Right atrium auricular region (tissue), 2 donors: Measurements from ENCODE around the gene FOXP1. TPM values are rescaled to one million over a fixed set of nuclear protein-coding genes. Genes with fewer than 3 reads are reported as not detected.

Source experiments
- DNase-seq: peaks from one replicate; pipeline ENCODE4 v3.0.0-alpha.2; 2019; ENCODE audit warnings: low spot score
- H3K27ac ChIP-seq, 2 donors: fragments of 200-600 bp; sonication (generic); 1 replicate in 1 of 2; 2 replicates in 1 of 2; pipeline ENCODE4 v1.5.1; 2016 to 2019
- H3K27me3 ChIP-seq, 2 donors: fragments of 200-600 bp; sonication (generic); one replicate each; pipeline versions ENCODE4 v1.5.1 to v1.6.0; 2017 to 2019
- H3K36me3 ChIP-seq: fragments of 200-600 bp; sonication (generic); one replicate; pipeline ENCODE4 v1.5.1; 2016
- H3K4me1 ChIP-seq, 2 donors: fragments of 200-600 bp; sonication (generic); one replicate each; pipeline versions ENCODE4 v1.5.1 to v1.6.0; 2017 to 2019
- H3K4me3 ChIP-seq, 2 donors: fragments of 200-600 bp; sonication (generic); 1 replicate in 1 of 2; 2 replicates in 1 of 2; pipeline ENCODE4 v1.5.1; 2017 to 2019; ENCODE audit warnings: mild to moderate bottlenecking in 1 of 2, moderate library complexity in 1 of 2
- H3K9me3 ChIP-seq, 2 donors: fragments of 200-600 bp; sonication (generic); one replicate each; pipeline ENCODE4 v1.5.1; 2019
- total RNA-seq, 2 donors: library from RNA; depleted of rRNA; stranded (reverse); fragments of >200 nt; gene quantifications; one replicate each; pipeline ENCODE4 v1.1.0, GENCODE V29; 2016
- TF ChIP-seq, protein P1 (sequence below), 2 donors: fragments of 200-600 bp; sonication (generic); IDR thresholded peaks; one replicate each; pipeline ENCODE4 v1.5.1; 2019; ENCODE audit warnings: antibody characterized with exemption in 2 of 2

Gene FOXP1
- total RNA-seq, 2 donors from 2014 or later, result 39.2 to 59.0 TPM

DNA sequence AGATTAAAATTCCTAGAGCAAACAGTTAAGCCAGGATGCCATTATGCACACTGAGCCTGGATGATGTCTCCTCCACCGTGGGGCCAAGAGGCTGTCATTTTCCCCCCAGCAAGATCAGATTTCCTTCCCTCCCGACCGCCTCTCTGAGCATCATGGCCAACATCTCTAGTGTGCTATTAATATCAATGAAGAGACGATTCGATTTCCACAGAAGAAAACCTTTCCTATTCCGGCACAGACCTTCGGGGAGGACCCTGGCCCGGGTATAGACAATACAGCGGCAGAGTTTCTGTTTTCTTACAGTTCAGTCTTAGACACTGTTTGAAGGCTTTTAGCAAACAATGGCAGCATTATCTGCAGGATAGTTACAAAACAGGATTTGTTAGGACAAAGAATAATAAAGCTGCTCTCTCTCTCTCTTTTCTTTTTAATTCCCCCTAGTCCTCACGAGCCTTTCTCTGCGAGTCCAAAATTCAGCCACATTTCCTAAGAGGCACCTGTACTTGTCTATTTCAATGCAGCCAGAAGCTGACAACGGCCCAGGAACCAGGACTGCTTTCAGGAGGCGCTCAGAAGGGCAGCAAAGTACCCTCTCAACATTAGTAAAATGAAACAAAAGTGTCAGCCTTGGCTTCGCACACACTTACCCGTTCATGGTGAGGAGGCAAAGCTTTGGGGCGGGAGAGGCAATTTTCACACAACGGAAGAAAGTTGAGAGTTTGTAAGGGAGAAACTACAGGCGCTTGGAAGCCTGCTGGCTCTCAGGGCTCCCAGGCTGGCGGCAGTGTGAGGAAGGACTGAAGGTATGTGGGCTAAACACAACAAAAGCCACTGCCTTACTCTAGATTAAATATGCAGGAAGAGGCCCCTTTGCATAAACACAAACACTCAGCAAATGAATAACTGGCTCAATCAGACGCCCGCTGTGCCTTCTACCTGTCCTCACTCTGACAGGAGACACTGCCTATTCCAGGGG lies 278.0 kb downstream of the FOXP1 start:
- no peaks in the 10 kb centered on the region for H3K9me3 ChIP-seq
- H3K4me1 ChIP-seq, result peaks cover 0 to 29% of the 10 kb centered on the region in 2 donors
- peak overlapping the region; percentile 77 to 84 for H3K27ac ChIP-seq
- H3K27me3 ChIP-seq, result no peaks in the 10 kb centered on the region
- TF ChIP-seq, protein P1, sequence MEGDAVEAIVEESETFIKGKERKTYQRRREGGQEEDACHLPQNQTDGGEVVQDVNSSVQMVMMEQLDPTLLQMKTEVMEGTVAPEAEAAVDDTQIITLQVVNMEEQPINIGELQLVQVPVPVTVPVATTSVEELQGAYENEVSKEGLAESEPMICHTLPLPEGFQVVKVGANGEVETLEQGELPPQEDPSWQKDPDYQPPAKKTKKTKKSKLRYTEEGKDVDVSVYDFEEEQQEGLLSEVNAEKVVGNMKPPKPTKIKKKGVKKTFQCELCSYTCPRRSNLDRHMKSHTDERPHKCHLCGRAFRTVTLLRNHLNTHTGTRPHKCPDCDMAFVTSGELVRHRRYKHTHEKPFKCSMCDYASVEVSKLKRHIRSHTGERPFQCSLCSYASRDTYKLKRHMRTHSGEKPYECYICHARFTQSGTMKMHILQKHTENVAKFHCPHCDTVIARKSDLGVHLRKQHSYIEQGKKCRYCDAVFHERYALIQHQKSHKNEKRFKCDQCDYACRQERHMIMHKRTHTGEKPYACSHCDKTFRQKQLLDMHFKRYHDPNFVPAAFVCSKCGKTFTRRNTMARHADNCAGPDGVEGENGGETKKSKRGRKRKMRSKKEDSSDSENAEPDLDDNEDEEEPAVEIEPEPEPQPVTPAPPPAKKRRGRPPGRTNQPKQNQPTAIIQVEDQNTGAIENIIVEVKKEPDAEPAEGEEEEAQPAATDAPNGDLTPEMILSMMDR (IDR thresholded peaks at IDR 0.05), result no peak
- no peaks in the 10 kb centered on the region for H3K36me3 ChIP-seq
- H3K4me3 ChIP-seq, result peak overlapping the region; percentile 24 to 42
- no peak for DNase-seq

- DNase-seq, result no peak
- peaks cover 0 to 23% of the 10 kb centered on the region in 2 donors for H3K4me1 ChIP-seq
These were observed 278.8 kb downstream of the FOXP1 start for GRCh38 chr3:71304684-71305083.

GRCh38 chr3:71304247-71304646 lies 279.3 kb downstream of the FOXP1 start:
- Histone ChIP-seq H3K9me3 (no peaks in the 10 kb centered on the region), H3K4me1 (peaks cover 0 to 23% of the 10 kb centered on the region in 2 donors), H3K4me3 (no peak overlapping the region), H3K36me3 (no peaks in the 10 kb centered on the region), H3K27me3 (no peaks in the 10 kb centered on the region), H3K27ac (peak overlapping the region; percentile 77 to 84)
- TF ChIP-seq, protein P1 (IDR thresholded peaks at IDR 0.05), result no peak
- no peak for DNase-seq

More at GRCh38 chr3:71304684-71305083, 278.8 kb downstream of the FOXP1 start:
- Histone ChIP-seq H3K9me3 (no peaks in the 10 kb centered on the region), H3K27ac (peak overlapping the region; percentile 77 to 84), H3K36me3 (no peaks in the 10 kb centered on the region), H3K4me3 (peak overlapping the region; percentile 24 to 42), H3K27me3 (no peaks in the 10 kb centered on the region)
- TF ChIP-seq, protein P1 (IDR thresholded peaks at IDR 0.05), result peak; percentile 24 to 66

- H3K27ac ChIP-seq, result peak overlapping the region in 1 of 2 donors; percentile 84
- H3K4me3 ChIP-seq, result no peak overlapping the region
- DNase-seq, result no peak
- H3K27me3 ChIP-seq, result no peaks in the 10 kb centered on the region
- no peaks in the 10 kb centered on the region for H3K36me3 ChIP-seq
- TF ChIP-seq, protein P1 (IDR thresholded peaks at IDR 0.05), result no peak
- H3K4me1 ChIP-seq, result peaks cover 0 to 23% of the 10 kb centered on the region in 2 donors
- H3K9me3 ChIP-seq, result no peaks in the 10 kb centered on the region
These were observed 279.8 kb downstream of the FOXP1 start for GRCh38 chr3:71303627-71304200.

DNA sequence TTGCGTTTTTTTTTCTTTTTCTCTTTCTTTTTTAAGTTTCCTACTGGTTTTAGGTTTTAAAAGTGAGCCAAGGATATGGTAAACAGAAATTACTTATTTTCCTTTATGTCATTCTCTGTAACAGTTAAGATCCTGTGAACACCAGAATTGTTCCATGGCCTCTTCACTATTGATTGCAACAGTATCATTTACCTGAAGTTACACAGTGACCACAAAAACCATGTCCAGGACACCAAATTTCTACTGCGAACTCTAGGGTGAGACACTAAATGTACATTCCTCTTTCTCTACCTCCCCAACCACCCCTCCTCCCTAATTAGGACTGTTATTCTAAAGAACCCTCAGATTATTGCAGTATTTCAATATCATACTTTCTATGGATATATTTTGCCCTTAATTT lies 280.9 kb downstream of the FOXP1 start:
- no peak overlapping the region for H3K4me3 ChIP-seq
- H3K4me1 ChIP-seq, result peaks cover 0 to 23% of the 10 kb centered on the region in 2 donors
- no peak for DNase-seq
- no peaks in the 10 kb centered on the region for H3K27me3 ChIP-seq
- no peaks in the 10 kb centered on the region for H3K9me3 ChIP-seq
- TF ChIP-seq, protein P1 (IDR thresholded peaks at IDR 0.05), result no peak
- H3K27ac ChIP-seq, result no peak overlapping the region
- no peaks in the 10 kb centered on the region for H3K36me3 ChIP-seq
